Measurements from ENCODE around the gene C22orf39.

DNA sequence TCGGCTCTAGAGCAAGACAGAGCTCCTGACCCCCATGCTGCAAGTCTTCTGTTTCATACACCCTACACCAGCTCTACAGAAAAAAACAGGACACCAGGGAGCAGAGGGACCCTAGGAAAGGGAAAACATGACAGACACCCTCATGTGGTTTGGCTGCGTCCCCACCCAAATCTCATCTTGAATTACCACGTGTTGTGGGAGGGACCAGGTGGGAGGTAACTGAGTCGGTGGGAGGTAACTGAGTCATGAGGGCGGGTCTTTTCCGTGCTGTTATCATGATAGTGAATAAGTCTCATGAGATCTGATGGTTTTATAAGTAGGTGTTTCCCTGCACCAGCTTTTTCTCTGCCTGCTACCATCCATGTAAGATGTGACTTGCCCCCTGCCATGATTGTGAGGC, 6.6 kb upstream of the C22orf39 start:
- TF ChIP-seq, protein P1, sequence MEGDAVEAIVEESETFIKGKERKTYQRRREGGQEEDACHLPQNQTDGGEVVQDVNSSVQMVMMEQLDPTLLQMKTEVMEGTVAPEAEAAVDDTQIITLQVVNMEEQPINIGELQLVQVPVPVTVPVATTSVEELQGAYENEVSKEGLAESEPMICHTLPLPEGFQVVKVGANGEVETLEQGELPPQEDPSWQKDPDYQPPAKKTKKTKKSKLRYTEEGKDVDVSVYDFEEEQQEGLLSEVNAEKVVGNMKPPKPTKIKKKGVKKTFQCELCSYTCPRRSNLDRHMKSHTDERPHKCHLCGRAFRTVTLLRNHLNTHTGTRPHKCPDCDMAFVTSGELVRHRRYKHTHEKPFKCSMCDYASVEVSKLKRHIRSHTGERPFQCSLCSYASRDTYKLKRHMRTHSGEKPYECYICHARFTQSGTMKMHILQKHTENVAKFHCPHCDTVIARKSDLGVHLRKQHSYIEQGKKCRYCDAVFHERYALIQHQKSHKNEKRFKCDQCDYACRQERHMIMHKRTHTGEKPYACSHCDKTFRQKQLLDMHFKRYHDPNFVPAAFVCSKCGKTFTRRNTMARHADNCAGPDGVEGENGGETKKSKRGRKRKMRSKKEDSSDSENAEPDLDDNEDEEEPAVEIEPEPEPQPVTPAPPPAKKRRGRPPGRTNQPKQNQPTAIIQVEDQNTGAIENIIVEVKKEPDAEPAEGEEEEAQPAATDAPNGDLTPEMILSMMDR (conservative IDR thresholded peaks at IDR 0.05 in 1 of 2, IDR thresholded peaks at IDR 0.05 in 1 of 2; ENCODE audit: low read depth in 1 of 2, low read length in 2 of 2), result no peak
- TF ChIP-seq EZH2 (IDR thresholded peaks at IDR 0.05; ENCODE audit: low read length, missing control alignments), result no peak
